ENCODE results near the gene PRDM4.
"Not testable (repeated sequence)": the region's sequence is repeated elsewhere in the genome, so short reads cannot be mapped to it uniquely, and the experiment has no call there.

The PRDM4 gene

DNA sequence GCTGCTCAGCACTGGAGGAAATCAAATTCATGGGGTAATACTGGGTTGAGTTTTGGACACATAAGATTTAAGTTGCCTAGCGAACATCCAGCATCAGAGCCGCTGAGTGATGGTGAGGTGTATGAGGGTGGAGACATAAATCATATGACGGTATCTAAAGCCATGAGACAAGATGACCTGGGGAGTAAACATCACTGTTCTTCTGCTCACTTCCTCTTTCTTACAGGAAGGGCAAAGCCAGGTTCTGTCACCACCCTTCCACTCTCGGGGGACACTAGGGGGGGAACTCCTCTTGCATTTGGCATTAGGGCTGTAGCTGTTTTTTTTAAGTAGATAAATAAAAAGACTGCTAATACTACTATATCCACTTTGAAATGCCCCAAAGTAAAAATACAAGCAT lies 24.0 kb downstream of the PRDM4 start:
- H3K27ac ChIP-seq, result no peak overlapping the region
- TF ChIP-seq CTCF (conservative IDR thresholded peaks at IDR 0.05), result no peak

GRCh38 chr12:107735763-107736162 lies 25.2 kb downstream of the PRDM4 start:
- no peak for TF ChIP-seq CTCF (conservative IDR thresholded peaks at IDR 0.05)
- no peak overlapping the region for H3K27ac ChIP-seq

GRCh38 chr12:107734139-107734538 lies 26.8 kb downstream of the PRDM4 start:
- H3K27ac ChIP-seq, result no peak overlapping the region
- no peak for TF ChIP-seq CTCF (conservative IDR thresholded peaks at IDR 0.05)

GRCh38 chr12:107732365-107732764 lies 28.6 kb downstream of the PRDM4 start:
- no peak overlapping the region for H3K27ac ChIP-seq
- no peak for TF ChIP-seq CTCF (conservative IDR thresholded peaks at IDR 0.05)

GRCh38 chr12:107731366-107731765 lies 29.6 kb downstream of the PRDM4 start:
- no peak for TF ChIP-seq CTCF (conservative IDR thresholded peaks at IDR 0.05)
- H3K27ac ChIP-seq, result no peak overlapping the region

- no peak overlapping the region for H3K27ac ChIP-seq
- TF ChIP-seq CTCF (conservative IDR thresholded peaks at IDR 0.05), result no peak
Measured at GRCh38 chr12:107730618-107731341, 30.2 kb downstream of the PRDM4 start.

GRCh38 chr12:107727742-107728141 lies 33.2 kb downstream of the PRDM4 start:
- H3K27ac ChIP-seq, result not testable (repeated sequence)

DNA sequence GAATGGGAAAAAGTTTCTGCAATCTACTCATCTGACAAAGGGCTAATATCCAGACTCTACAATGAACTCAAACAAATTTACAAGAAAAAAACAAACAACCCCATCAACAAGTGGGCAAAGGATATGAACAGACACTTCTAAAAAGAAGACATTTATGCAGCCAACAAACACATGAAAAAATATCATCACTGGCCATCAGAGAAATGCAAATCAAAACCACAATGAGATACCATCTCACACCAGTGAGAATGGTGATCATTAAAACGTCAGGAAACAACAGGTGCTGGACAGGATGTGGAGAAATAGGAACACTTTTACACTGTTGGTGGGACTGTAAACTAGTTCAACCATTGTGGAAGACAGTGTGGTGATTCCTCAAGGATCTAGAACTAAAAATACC lies 33.6 kb downstream of the PRDM4 start:
- H3K27ac ChIP-seq, result not testable (repeated sequence)

DNA sequence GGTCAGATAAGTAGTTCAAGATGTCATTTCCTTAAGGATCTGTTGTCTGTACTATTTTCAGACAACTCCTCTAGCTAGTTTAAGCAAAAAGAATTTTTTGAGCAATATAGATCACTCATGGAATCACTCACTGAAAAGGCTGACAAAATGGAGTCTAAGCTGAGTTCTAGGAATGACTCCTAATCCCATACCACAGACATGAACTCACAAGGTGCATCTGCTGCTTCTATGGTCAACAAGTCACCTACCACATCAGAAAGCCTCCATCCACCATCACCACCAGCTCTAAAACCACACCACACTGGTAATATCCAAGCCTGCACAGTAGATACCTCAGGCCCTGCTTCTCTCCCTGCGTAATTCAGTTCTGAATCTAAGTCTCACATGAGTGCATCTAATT lies 42.3 kb downstream of the PRDM4 start:
- TF ChIP-seq CTCF (conservative IDR thresholded peaks at IDR 0.05), result no peak
- no peak overlapping the region for H3K27ac ChIP-seq

Data from VCaP (cell line).